HCT116 (cell line): ENCODE data around the gene MORN1. TPM values are rescaled to one million over a fixed set of nuclear protein-coding genes. Genes with fewer than 3 reads are reported as not detected.

Experiments
- ATAC-seq: fragments of 200-7000 bp; cut with Tn5 transposase; 2 replicates; pipeline ENCODE4 v1.9.1; 2020; ENCODE audit warnings: mild to moderate bottlenecking, moderate library complexity
- BruUV-seq: library from RNA; stranded (reverse); fragments of 400-500 nt; replicated peaks from 2 replicates; lab custom pipeline; 2021; lab: Mats Ljungman, UMichigan
- CTCF ChIA-PET: fragments of 300-600 bp; sonication (Branson Sonifier 250); formaldehyde crosslinking; loops from one replicate; lab custom pipeline; 2021; ENCODE audit warnings: antibody characterized with exemption; lab: Charles Lee
- POLR2A ChIA-PET: fragments of 300-600, 350-600 bp; sonication (Branson Sonifier 250); formaldehyde crosslinking; loops from one replicate; lab custom pipeline; 2021; ENCODE audit warnings: antibody characterized with exemption; lab: Charles Lee
- RAD21 ChIA-PET, 2 experiments: fragments of 300-600 bp; sonication (Branson Sonifier 250); formaldehyde crosslinking; loops; one replicate each; lab custom pipeline; 2023; ENCODE audit warnings: low total read pairs in 2 of 2; ENCODE audit not compliant: uncharacterized antibody in 2 of 2, unreplicated experiment in 2 of 2, low non-redundant PET in 1 of 2; lab: Charles Lee
- DNase-seq: peaks from one replicate; pipeline ENCODE4 v3.0.0-alpha.2; 2010; ENCODE audit warnings: low read depth, low spot score
- H2AFZ ChIP-seq: fragments of 200-600 bp; shearing (Covaris generic), sonication (generic); 2 replicates; pipeline ENCODE4 v1.6.1; 2017; ENCODE audit warnings: low read depth, mixed run types, mixed read lengths, antibody characterized with exemption, low read length; ENCODE audit not compliant: poor library complexity, severe bottlenecking
- H3K27ac ChIP-seq: 2 replicates; pipeline ENCODE4 v1.5.1; 2012; ENCODE audit warnings: low read depth, low read length
- H3K27me3 ChIP-seq: fragments of 200-600 bp; sonication (generic); 2 replicates; pipeline ENCODE4 v1.6.1; 2016; ENCODE audit warnings: mixed run types, low read length, mixed read lengths; ENCODE audit not compliant: insufficient read depth
- H3K36me3 ChIP-seq, 2 experiments: fragments of 200-500 bp in 1 of 2; fragments of 200-600 bp in 1 of 2; sonication (Bioruptor generic) in 1 of 2; sonication (generic) in 1 of 2; 2 replicates each; pipeline versions ENCODE4 v1.5.1 to v1.6.1; 2014 to 2016; ENCODE audit warnings: low read length in 2 of 2, inconsistent platforms in 1 of 2, mixed read lengths in 1 of 2, mixed run types in 1 of 2; ENCODE audit not compliant: insufficient read depth in 2 of 2, control insufficient read depth in 1 of 2
- H3K4me1 ChIP-seq, 2 experiments: fragments of 200-600 bp in 1 of 2; sonication (generic) in 1 of 2; 2 replicates each; pipeline versions ENCODE4 v1.5.1 to v1.6.1; 2012 to 2017; ENCODE audit warnings: low read length in 2 of 2, inconsistent platforms in 1 of 2, mild to moderate bottlenecking in 1 of 2, mixed read lengths in 1 of 2, mixed run types in 1 of 2, moderate library complexity in 1 of 2; ENCODE audit not compliant: insufficient read depth in 2 of 2, control insufficient read depth in 1 of 2
- H3K4me2 ChIP-seq: fragments of 200-600 bp; sonication (generic); 2 replicates; pipeline ENCODE4 v1.6.1; 2017; ENCODE audit warnings: mixed run types, low read length, mixed read lengths
- H3K4me3 ChIP-seq, 2 experiments: fragments of 200-600 bp in 1 of 2; sonication (generic) in 1 of 2; replicated peaks in 1 of 2; 2 replicates each; pipeline ENCODE4 v1.5.1; 2011 to 2016; ENCODE audit warnings: low read length in 2 of 2, control low read depth in 1 of 2, low read depth in 1 of 2, mild to moderate bottlenecking in 1 of 2, mixed read lengths in 1 of 2, mixed run types in 1 of 2
- H3K79me2 ChIP-seq: fragments of 200-600 bp; sonication (generic); 2 replicates; pipeline ENCODE4 v1.6.1; 2017; ENCODE audit warnings: mild to moderate bottlenecking, mixed run types, low read length, moderate library complexity, mixed read lengths; ENCODE audit not compliant: insufficient read depth
- H3K9ac ChIP-seq: fragments of 200-600 bp; sonication (generic); 2 replicates; pipeline ENCODE4 v1.6.1; 2016; ENCODE audit warnings: low read length, mixed read lengths
- H3K9me2 ChIP-seq: fragments of 200-600 bp; sonication (generic), shearing (Covaris generic); 2 replicates; pipeline ENCODE4 v1.6.1; 2017; ENCODE audit warnings: mixed run types, mild to moderate bottlenecking, moderate library complexity; ENCODE audit not compliant: insufficient read depth
- H3K9me3 ChIP-seq, 2 experiments: fragments of 200-500 bp in 1 of 2; fragments of 200-600 bp in 1 of 2; sonication (Bioruptor generic) in 1 of 2; sonication (generic) in 1 of 2; 2 replicates each; pipeline ENCODE4 v1.6.1; 2014 to 2017; ENCODE audit warnings: low read length in 2 of 2, mixed read lengths in 2 of 2, inconsistent platforms in 1 of 2, low read depth in 1 of 2, mild to moderate bottlenecking in 1 of 2, mixed run types in 1 of 2, moderate library complexity in 1 of 2; ENCODE audit not compliant: control insufficient read depth in 1 of 2, insufficient read depth in 1 of 2
- H4K20me1 ChIP-seq: fragments of 200-600 bp; sonication (generic), shearing (Covaris generic); 2 replicates; pipeline ENCODE4 v1.6.1; 2017; ENCODE audit warnings: mixed run types, mild to moderate bottlenecking, moderate library complexity; ENCODE audit not compliant: insufficient read depth
- ELF1 ChIP-seq: IDR thresholded peaks from 2 replicates; pipeline ENCODE4 v1.6.1; 2012; ENCODE audit warnings: low read depth, borderline replicate concordance
- EZH2 ChIP-seq: fragments of 200-600 bp; sonication (generic); IDR thresholded peaks from 2 replicates; pipeline ENCODE4 v1.6.1; 2017; ENCODE audit warnings: antibody characterized with exemption, mixed run types
- EZH2phosphoT487 ChIP-seq: fragments of 200-600 bp; IDR thresholded peaks from 2 replicates; pipeline ENCODE4 v1.6.1; 2018; ENCODE audit warnings: antibody characterized with exemption, borderline replicate concordance
- MAX ChIP-seq: IDR thresholded peaks from 2 replicates; pipeline ENCODE4 v1.6.1; 2012
- POLR2A ChIP-seq: IDR thresholded peaks from 2 replicates; pipeline ENCODE4 v1.7.0; 2011; ENCODE audit warnings: borderline replicate concordance; ENCODE audit not compliant: insufficient read depth, insufficient read length; ENCODE audit errors: extremely low read depth
- POLR2AphosphoS5 ChIP-seq: IDR thresholded peaks from 2 replicates; pipeline ENCODE4 v1.6.1; 2011; ENCODE audit warnings: mild to moderate bottlenecking, low read depth, low read length, moderate library complexity
- YY1 ChIP-seq: IDR thresholded peaks from 2 replicates; pipeline ENCODE4 v1.6.1; 2011; ENCODE audit warnings: low read length, low read depth, moderate library complexity, mild to moderate bottlenecking; ENCODE audit not compliant: insufficient replicate concordance; ENCODE audit errors: extremely low read depth
- ZNF274 ChIP-seq: fragments of 200-500 bp; sonication (Bioruptor generic); IDR thresholded peaks from 2 replicates; pipeline ENCODE4 v1.6.1; 2014; ENCODE audit warnings: mild to moderate bottlenecking, low read depth, low read length, inconsistent platforms
- intact Hi-C: fragments of 100-400 bp; cut with micrococcal nuclease; formaldehyde crosslinking; loops from 2 replicates; pipeline ENCODE4 v1.10.0; 2022
- total RNA-seq: library from RNA; stranded (reverse); gene quantifications from one replicate; pipeline ENCODE4 v1.2.1, GENCODE V29; 2021; ENCODE audit not compliant: unreplicated experiment
- TF ChIP-seq, protein P1 (sequence below), 3 experiments: fragments of 200-600 bp in 1 of 3; sonication (generic) in 1 of 3; IDR thresholded peaks in 2 of 3; conservative IDR thresholded peaks in 1 of 3; 2 replicates each; pipeline ENCODE4 v1.5.1; 2012 to 2017; ENCODE audit warnings: low read depth in 2 of 3, low read length in 2 of 3, antibody characterized with exemption in 1 of 3, borderline replicate concordance in 1 of 3, control low read depth in 1 of 3, mild to moderate bottlenecking in 1 of 3, mixed read lengths in 1 of 3, mixed run types in 1 of 3, moderate library complexity in 1 of 3; ENCODE audit not compliant: insufficient read depth in 1 of 3
- TF ChIP-seq, protein P2 (sequence below): IDR thresholded peaks from 2 replicates; pipeline ENCODE4 v1.6.1; 2011; ENCODE audit warnings: mild to moderate bottlenecking, low read length, moderate library complexity; ENCODE audit not compliant: insufficient replicate concordance; ENCODE audit errors: extremely low read depth

Gene MORN1
- total RNA-seq, 1 experiment from 2014 or later = 21.4 TPM

DNA sequence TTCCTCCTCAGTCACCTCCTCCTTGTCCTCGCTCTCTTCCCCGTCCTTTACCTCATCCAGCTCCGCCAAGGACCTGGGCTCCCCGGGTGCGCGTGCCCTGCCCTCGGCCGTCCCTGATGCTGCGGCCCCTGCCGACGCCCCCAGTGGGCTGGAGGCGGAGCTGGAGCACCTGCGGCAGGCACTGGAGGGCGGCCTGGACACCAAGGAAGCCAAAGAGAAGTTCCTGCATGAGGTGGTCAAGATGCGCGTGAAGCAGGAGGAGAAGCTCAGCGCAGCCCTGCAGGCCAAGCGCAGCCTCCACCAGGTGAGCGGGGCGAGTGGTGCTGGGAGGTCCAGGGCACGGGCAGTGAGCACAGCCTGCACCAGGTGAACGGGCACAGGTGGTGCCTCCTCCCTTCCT is 87.1 kb downstream of the MORN1 start:
- no peak overlapping the region for H3K4me2 ChIP-seq
- H2AFZ ChIP-seq = no peak overlapping the region
- no peaks in the 10 kb centered on the region for H3K9me3 ChIP-seq
- H3K4me1 ChIP-seq = no peaks in the 10 kb centered on the region
- CTCF ChIA-PET = no interaction called here
- RAD21 ChIA-PET = no interaction called here
- ATAC-seq (no peak), DNase-seq (no peak)
- intact Hi-C loops = no loop called here
- BruUV-seq = no TSS peak
- H3K4me3 ChIP-seq = no peak overlapping the region
- H3K79me2 ChIP-seq = peaks cover 34% of the 10 kb centered on the region
- POLR2A ChIA-PET = no interaction called here
- no peaks in the 10 kb centered on the region for H3K9me2 ChIP-seq
- H3K36me3 ChIP-seq = peaks cover 5 to 12% of the 10 kb centered on the region in 2 experiments; a peak in 2 of 4 replicates
- no peak overlapping the region for H3K27ac ChIP-seq
- no peaks in the 10 kb centered on the region for H3K27me3 ChIP-seq
- TF ChIP-seq EZH2 (no peak), YY1 (no peak), POLR2AphosphoS5 (no peak)
- no peaks in the 10 kb centered on the region for H4K20me1 ChIP-seq
- no peak overlapping the region for H3K9ac ChIP-seq

DNA sequence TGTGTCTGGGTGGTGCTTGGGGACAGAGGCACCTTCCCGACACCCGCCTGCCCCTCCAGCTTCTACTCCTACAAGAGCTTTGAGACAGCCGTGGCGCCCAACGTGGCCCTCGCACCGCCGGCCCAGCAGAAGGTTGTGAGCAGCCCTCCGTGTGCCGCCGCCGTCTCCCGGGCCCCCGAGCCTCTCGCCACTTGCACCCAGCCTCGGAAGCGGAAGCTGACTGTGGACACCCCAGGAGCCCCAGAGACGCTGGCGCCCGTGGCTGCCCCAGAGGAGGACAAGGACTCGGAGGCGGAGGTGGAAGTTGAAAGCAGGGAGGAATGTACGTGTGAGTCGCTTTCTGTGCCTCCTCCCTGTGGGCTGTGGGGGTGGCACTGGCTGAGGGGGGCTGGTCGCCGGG is 87.6 kb downstream of the MORN1 start:
- Histone ChIP-seq H4K20me1 (no peaks in the 10 kb centered on the region), H3K9me2 (no peaks in the 10 kb centered on the region), H3K27ac (no peak overlapping the region), H2AFZ (no peak overlapping the region), H3K36me3 (peaks cover 5 to 12% of the 10 kb centered on the region in 2 experiments; a peak in 2 of 4 replicates), H3K27me3 (no peaks in the 10 kb centered on the region), H3K4me2 (no peak overlapping the region), H3K4me1 (no peaks in the 10 kb centered on the region), H3K9me3 (no peaks in the 10 kb centered on the region), H3K79me2 (peaks cover 39% of the 10 kb centered on the region), H3K9ac (no peak overlapping the region), H3K4me3 (no peak overlapping the region)
- ATAC-seq = no peak
- no peak for DNase-seq
- ChIA-PET POLR2A (no interaction called here), CTCF (no interaction called here), RAD21 (no interaction called here)
- no TSS peak for BruUV-seq
- intact Hi-C loops = no loop called here
- TF ChIP-seq EZH2phosphoT487 (no peak), MAX (no peak), POLR2A (no peak), POLR2AphosphoS5 (no peak), ELF1 (no peak), EZH2 (no peak), ZNF274 (no peak)
- TF ChIP-seq, protein P1, sequence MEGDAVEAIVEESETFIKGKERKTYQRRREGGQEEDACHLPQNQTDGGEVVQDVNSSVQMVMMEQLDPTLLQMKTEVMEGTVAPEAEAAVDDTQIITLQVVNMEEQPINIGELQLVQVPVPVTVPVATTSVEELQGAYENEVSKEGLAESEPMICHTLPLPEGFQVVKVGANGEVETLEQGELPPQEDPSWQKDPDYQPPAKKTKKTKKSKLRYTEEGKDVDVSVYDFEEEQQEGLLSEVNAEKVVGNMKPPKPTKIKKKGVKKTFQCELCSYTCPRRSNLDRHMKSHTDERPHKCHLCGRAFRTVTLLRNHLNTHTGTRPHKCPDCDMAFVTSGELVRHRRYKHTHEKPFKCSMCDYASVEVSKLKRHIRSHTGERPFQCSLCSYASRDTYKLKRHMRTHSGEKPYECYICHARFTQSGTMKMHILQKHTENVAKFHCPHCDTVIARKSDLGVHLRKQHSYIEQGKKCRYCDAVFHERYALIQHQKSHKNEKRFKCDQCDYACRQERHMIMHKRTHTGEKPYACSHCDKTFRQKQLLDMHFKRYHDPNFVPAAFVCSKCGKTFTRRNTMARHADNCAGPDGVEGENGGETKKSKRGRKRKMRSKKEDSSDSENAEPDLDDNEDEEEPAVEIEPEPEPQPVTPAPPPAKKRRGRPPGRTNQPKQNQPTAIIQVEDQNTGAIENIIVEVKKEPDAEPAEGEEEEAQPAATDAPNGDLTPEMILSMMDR (IDR thresholded peaks at IDR 0.05 in 2 of 3, conservative IDR thresholded peaks at IDR 0.05 in 1 of 3; ENCODE audit: borderline replicate concordance in 1 of 3, insufficient read depth in 1 of 3, low read depth in 2 of 3, low read length in 2 of 3) = no peak
- TF ChIP-seq, protein P2, sequence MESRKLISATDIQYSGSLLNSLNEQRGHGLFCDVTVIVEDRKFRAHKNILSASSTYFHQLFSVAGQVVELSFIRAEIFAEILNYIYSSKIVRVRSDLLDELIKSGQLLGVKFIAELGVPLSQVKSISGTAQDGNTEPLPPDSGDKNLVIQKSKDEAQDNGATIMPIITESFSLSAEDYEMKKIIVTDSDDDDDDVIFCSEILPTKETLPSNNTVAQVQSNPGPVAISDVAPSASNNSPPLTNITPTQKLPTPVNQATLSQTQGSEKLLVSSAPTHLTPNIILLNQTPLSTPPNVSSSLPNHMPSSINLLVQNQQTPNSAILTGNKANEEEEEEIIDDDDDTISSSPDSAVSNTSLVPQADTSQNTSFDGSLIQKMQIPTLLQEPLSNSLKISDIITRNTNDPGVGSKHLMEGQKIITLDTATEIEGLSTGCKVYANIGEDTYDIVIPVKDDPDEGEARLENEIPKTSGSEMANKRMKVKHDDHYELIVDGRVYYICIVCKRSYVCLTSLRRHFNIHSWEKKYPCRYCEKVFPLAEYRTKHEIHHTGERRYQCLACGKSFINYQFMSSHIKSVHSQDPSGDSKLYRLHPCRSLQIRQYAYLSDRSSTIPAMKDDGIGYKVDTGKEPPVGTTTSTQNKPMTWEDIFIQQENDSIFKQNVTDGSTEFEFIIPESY = no peak
